PC-9 (cell line): ENCODE data around the gene GALNT9.

Source experiments
- EZH2 ChIP-seq: fragments of 200-600 bp; sonication (generic); IDR thresholded peaks from 2 replicates; pipeline ENCODE4 v1.8.0; 2017; ENCODE audit warnings: antibody characterized with exemption, low read depth
- TF ChIP-seq, protein P1 (sequence below): fragments of 200-600 bp; sonication (generic); conservative IDR thresholded peaks from 2 replicates; pipeline ENCODE4 v1.6.1; 2017; ENCODE audit warnings: mixed run types, antibody characterized with exemption, mild to moderate bottlenecking, moderate library complexity

DNA sequence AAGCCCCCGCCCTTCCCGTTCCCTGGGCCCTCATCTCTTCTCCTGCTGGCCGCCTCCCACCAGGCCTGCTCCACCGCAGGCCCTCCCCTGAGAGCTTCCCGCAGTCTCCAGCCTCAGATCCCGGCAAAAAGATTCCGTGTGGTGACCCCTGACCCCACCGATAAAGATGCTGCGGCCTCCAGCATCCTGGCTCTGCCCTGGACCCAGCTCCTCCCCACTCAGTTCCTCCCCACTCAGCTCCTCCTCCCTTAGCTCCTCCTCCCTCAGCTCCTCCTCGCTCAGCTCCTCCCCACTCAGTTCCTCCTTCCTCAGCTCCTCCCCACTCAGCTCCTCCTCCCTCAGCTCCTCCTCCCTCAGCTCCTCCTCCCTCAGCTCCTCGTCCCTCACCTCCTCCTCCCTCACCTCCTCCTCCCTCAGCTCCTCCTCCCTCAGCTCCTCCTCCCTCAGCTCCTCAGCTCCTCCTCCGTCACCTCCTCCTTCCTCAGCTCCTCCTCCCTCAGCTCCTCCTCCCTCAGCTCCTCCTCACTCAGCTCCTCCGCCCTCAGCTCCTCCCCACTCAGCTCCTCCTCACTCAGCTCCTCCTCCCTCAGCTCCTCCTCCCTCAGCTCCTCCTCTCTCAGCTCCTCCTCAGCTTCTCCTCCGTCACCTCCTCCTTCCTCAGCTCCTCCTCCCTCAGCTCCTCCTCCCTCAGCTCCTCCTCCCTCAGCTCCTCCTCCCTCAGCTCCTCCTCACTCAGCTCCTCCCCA lies 168.2 kb downstream of the GALNT9 start:
- TF ChIP-seq, protein P1, sequence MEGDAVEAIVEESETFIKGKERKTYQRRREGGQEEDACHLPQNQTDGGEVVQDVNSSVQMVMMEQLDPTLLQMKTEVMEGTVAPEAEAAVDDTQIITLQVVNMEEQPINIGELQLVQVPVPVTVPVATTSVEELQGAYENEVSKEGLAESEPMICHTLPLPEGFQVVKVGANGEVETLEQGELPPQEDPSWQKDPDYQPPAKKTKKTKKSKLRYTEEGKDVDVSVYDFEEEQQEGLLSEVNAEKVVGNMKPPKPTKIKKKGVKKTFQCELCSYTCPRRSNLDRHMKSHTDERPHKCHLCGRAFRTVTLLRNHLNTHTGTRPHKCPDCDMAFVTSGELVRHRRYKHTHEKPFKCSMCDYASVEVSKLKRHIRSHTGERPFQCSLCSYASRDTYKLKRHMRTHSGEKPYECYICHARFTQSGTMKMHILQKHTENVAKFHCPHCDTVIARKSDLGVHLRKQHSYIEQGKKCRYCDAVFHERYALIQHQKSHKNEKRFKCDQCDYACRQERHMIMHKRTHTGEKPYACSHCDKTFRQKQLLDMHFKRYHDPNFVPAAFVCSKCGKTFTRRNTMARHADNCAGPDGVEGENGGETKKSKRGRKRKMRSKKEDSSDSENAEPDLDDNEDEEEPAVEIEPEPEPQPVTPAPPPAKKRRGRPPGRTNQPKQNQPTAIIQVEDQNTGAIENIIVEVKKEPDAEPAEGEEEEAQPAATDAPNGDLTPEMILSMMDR, result no peak
- no peak for TF ChIP-seq EZH2
